Endodermal cell (in vitro differentiated cells): ENCODE measurements around the gene GAN. TPM values are rescaled to one million over a fixed set of nuclear protein-coding genes. Genes with fewer than 3 reads are reported as not detected.

Source experiments
- DNase-seq: peaks from one replicate; pipeline ENCODE4 v3.0.0-alpha.2; 2017
- H3K27ac ChIP-seq: 2 replicates; pipeline ENCODE4 v1.5.1; 2013; ENCODE audit warnings: mild to moderate bottlenecking, low read depth, low read length, moderate library complexity
- H3K27me3 ChIP-seq: 2 replicates; pipeline ENCODE4 v1.6.1; 2013; ENCODE audit warnings: mild to moderate bottlenecking, low read length, moderate library complexity; ENCODE audit not compliant: insufficient read depth, control insufficient read depth, poor library complexity, severe bottlenecking
- H3K36me3 ChIP-seq: 2 replicates; pipeline ENCODE4 v1.7.0; 2013; ENCODE audit warnings: mild to moderate bottlenecking, low read length, moderate library complexity; ENCODE audit not compliant: control insufficient read depth, insufficient read depth
- H3K4me1 ChIP-seq: one replicate; pipeline ENCODE4 v1.7.0; 2013; ENCODE audit warnings: low read length; ENCODE audit not compliant: control insufficient read depth, insufficient read depth
- H3K4me3 ChIP-seq: 2 replicates; pipeline ENCODE4 v1.5.1; 2013; ENCODE audit warnings: mild to moderate bottlenecking, low read length, moderate library complexity
- H3K9ac ChIP-seq: 2 replicates; pipeline ENCODE4 v1.6.1; 2013; ENCODE audit warnings: mild to moderate bottlenecking, low read length, moderate library complexity; ENCODE audit not compliant: poor library complexity, severe bottlenecking; ENCODE audit errors: extremely low read depth
- H3K9me3 ChIP-seq: 2 replicates; pipeline ENCODE4 v1.6.1; 2013; ENCODE audit warnings: mild to moderate bottlenecking, low read length, moderate library complexity; ENCODE audit not compliant: control insufficient read depth
- H3K27ac Mint-ChIP-seq: 2 replicates; pipeline ENCODE4 v1.8.0; 2020; ENCODE audit warnings: mixed read lengths
- H3K27me3 Mint-ChIP-seq: 2 replicates; pipeline ENCODE4 v1.8.0; 2021; ENCODE audit warnings: mild to moderate bottlenecking, mixed read lengths; ENCODE audit not compliant: insufficient read depth
- H3K36me3 Mint-ChIP-seq: 2 replicates; pipeline ENCODE4 v1.8.0; 2020; ENCODE audit warnings: low read depth, mixed read lengths
- H3K4me1 Mint-ChIP-seq: 2 replicates; pipeline ENCODE4 v1.8.0; 2020; ENCODE audit warnings: mixed read lengths
- H3K4me3 Mint-ChIP-seq: 2 replicates; pipeline ENCODE4 v1.8.0; 2020; ENCODE audit warnings: mild to moderate bottlenecking, moderate library complexity, mixed read lengths
- H3K9me3 Mint-ChIP-seq: 2 replicates; pipeline ENCODE4 v1.8.0; 2020; ENCODE audit warnings: mild to moderate bottlenecking, mixed read lengths
- WGBS, 2 experiments: methylation state at CpG; one replicate each; pipeline versions ENCODE4 v1.1.5 to v1.1.7; 2013; ENCODE audit warnings: missing lambda C conversion rate in 2 of 2, mixed read lengths in 1 of 2; ENCODE audit not compliant: insufficient coverage in 1 of 2, insufficient read length in 1 of 2; 5-methylcytosine and 5-hydroxymethylcytosine counted together
- total RNA-seq, 2 donors: library from RNA; stranded (reverse); fragmentation: NEBNext Ultra II Directional in 1 of 2; extraction: Animal tissue kit (Norgen Biotek cat#: 25700) in 1 of 2; gene quantifications; 2 replicates in 1 of 2; 3 replicates in 1 of 2; pipeline ENCODE4 v1.2.1, GENCODE V29; 2021
- TF ChIP-seq, protein P1 (sequence below): fragments of 200-600 bp; sonication (generic); conservative IDR thresholded peaks from 2 replicates; pipeline ENCODE4 v1.5.0; 2021; ENCODE audit warnings: antibody characterized with exemption, mild to moderate bottlenecking

GAN gene
- total RNA-seq, 2 donors from 2014 or later, result 23.4 to 28.9 TPM

- Histone ChIP-seq H3K9me3 (no peaks in the 10 kb centered on the region), H3K4me1 (no peaks in the 10 kb centered on the region), H3K9ac (no peak overlapping the region), H3K4me3 (no peak overlapping the region), H3K36me3 (no peaks in the 10 kb centered on the region), H3K27ac (no peak overlapping the region), H3K27me3 (no peaks in the 10 kb centered on the region)
- Mint-ChIP-seq H3K36me3 (no peaks in the 10 kb centered on the region), H3K27ac (no peak overlapping the region), H3K4me1 (no peaks in the 10 kb centered on the region), H3K4me3 (no peak overlapping the region), H3K27me3 (no peaks in the 10 kb centered on the region), H3K9me3 (no peaks in the 10 kb centered on the region)
- WGBS, 2 experiments, result 82 to 100% methylated on average over 1 to 2 of the region's 4 CpGs
- TF ChIP-seq, protein P1, sequence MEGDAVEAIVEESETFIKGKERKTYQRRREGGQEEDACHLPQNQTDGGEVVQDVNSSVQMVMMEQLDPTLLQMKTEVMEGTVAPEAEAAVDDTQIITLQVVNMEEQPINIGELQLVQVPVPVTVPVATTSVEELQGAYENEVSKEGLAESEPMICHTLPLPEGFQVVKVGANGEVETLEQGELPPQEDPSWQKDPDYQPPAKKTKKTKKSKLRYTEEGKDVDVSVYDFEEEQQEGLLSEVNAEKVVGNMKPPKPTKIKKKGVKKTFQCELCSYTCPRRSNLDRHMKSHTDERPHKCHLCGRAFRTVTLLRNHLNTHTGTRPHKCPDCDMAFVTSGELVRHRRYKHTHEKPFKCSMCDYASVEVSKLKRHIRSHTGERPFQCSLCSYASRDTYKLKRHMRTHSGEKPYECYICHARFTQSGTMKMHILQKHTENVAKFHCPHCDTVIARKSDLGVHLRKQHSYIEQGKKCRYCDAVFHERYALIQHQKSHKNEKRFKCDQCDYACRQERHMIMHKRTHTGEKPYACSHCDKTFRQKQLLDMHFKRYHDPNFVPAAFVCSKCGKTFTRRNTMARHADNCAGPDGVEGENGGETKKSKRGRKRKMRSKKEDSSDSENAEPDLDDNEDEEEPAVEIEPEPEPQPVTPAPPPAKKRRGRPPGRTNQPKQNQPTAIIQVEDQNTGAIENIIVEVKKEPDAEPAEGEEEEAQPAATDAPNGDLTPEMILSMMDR, result no peak
- DNase-seq, result no peak
Measured at GRCh38 chr16:81279392-81279791, 35.4 kb upstream of the GAN start.

- WGBS, 2 experiments, result 81 to 85% methylated on average over 2 to 3 of the region's 3 CpGs
- Mint-ChIP-seq H3K4me3 (no peak overlapping the region), H3K27ac (no peak overlapping the region), H3K9me3 (no peaks in the 10 kb centered on the region), H3K27me3 (no peaks in the 10 kb centered on the region), H3K36me3 (no peaks in the 10 kb centered on the region), H3K4me1 (no peaks in the 10 kb centered on the region)
- no peak for DNase-seq
- Histone ChIP-seq H3K27me3 (no peaks in the 10 kb centered on the region), H3K4me3 (no peak overlapping the region), H3K9me3 (no peaks in the 10 kb centered on the region), H3K27ac (no peak overlapping the region), H3K4me1 (no peaks in the 10 kb centered on the region), H3K36me3 (no peaks in the 10 kb centered on the region), H3K9ac (no peak overlapping the region)
- TF ChIP-seq, protein P1, result no peak
Measured at GRCh38 chr16:81280393-81280792, 34.4 kb upstream of the GAN start.

- WGBS, 2 experiments, result 91 to 100% methylated on average over 2 to 3 of the region's 3 CpGs
- Histone ChIP-seq H3K36me3 (no peaks in the 10 kb centered on the region), H3K27me3 (no peaks in the 10 kb centered on the region), H3K9me3 (no peaks in the 10 kb centered on the region), H3K27ac (no peak overlapping the region), H3K4me1 (no peaks in the 10 kb centered on the region), H3K4me3 (no peak overlapping the region), H3K9ac (no peak overlapping the region)
- H3K27ac Mint-ChIP-seq, result no peak overlapping the region
- no peak overlapping the region for H3K4me3 Mint-ChIP-seq
- no peaks in the 10 kb centered on the region for H3K36me3 Mint-ChIP-seq
- no peak for DNase-seq
- H3K4me1 Mint-ChIP-seq, result no peaks in the 10 kb centered on the region
- no peaks in the 10 kb centered on the region for H3K27me3 Mint-ChIP-seq
- no peaks in the 10 kb centered on the region for H3K9me3 Mint-ChIP-seq
- TF ChIP-seq, protein P1, result no peak
Measured at GRCh38 chr16:81283044-81283443, 31.7 kb upstream of the GAN start.
